Measurements from ENCODE around the gene MRPS27. TPM values are rescaled to one million over a fixed set of nuclear protein-coding genes. Genes with fewer than 3 reads are reported as not detected.
A peak's percentile ranks its signal among the peaks of the same experiment; 100 is the strongest.

Gene MRPS27
- total RNA-seq, 1 donor from 2014 or later, result 88.2 TPM

- intact Hi-C loops (cut with micrococcal nuclease), result no loop called here
- Mint-ChIP-seq H3K4me1 (ENCODE audit: low read depth) (no peaks in the 10 kb centered on the region), H3K9me3 (no peaks in the 10 kb centered on the region), H3K27me3 (ENCODE audit: insufficient read depth) (peaks cover 12% of the 10 kb centered on the region), H3K4me3 (no peak overlapping the region), H3K27ac (no peak overlapping the region), H3K36me3 (ENCODE audit: low read depth) (peaks cover 3% of the 10 kb centered on the region)
- no peak for DNase-seq (ENCODE audit: low spot score)
Measured at GRCh38 chr5:72209147-72210115, 110.6 kb downstream of the MRPS27 start.

DNA sequence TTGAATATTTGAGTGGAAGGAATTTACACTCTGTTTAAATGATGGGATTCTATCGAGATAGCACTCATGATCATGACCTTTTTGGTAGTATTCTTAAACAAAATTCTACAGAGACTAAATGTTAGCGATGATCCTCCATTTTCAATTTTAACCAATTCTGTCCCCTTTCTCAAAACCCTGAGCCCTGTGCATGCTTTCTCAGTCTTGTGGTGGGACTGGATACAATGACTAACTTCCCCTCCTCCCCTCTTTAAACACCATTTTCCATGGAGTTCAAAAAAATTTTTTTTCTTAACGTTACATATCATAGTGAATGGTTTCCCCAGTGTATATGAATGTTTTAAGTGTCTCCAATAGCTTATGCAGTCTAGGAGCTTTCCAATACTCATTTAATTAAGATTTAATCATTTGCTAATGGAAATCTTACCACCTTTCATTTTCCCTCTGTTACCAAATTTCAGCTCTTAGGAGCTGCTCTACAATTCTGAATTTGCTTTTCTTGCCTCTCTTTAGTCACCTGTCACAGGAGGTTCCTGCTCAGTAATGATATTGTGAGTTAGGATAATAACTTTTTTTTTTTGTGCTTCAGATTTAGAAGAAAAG is 111.6 kb downstream of the MRPS27 start:
- H3K4me1 Mint-ChIP-seq (ENCODE audit: low read depth), result no peaks in the 10 kb centered on the region
- intact Hi-C loops (cut with micrococcal nuclease), result no loop called here
- peaks cover 12% of the 10 kb centered on the region for H3K27me3 Mint-ChIP-seq (ENCODE audit: insufficient read depth)
- H3K4me3 Mint-ChIP-seq, result no peak overlapping the region
- no peak for DNase-seq (ENCODE audit: low spot score)
- H3K36me3 Mint-ChIP-seq (ENCODE audit: low read depth), result peaks cover 3% of the 10 kb centered on the region
- no peak overlapping the region for H3K27ac Mint-ChIP-seq
- H3K9me3 Mint-ChIP-seq, result no peaks in the 10 kb centered on the region

DNA sequence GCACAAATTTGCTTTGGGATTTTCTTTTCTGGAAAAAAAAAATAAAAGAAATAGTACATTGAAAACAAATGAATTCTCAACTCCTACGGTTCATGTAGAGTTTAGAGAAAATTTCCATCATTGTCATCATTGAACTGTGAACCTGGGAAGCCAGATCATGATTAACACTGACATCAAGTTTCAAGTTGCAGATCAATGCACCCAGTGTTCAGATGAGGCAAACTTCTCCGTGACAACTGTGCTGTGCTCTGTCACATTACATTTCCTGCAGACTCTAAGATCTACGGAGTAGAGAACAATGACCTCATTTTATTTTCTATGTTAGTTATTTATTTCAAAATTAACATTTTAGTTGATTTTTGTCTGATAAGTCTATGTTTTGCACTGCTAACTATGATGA is 113.0 kb downstream of the MRPS27 start:
- Mint-ChIP-seq H3K27ac (no peak overlapping the region), H3K36me3 (ENCODE audit: low read depth) (peaks cover 3% of the 10 kb centered on the region), H3K27me3 (ENCODE audit: insufficient read depth) (peaks cover 12% of the 10 kb centered on the region), H3K4me3 (no peak overlapping the region), H3K9me3 (no peaks in the 10 kb centered on the region), H3K4me1 (ENCODE audit: low read depth) (no peaks in the 10 kb centered on the region)
- no peak for DNase-seq (ENCODE audit: low spot score)
- intact Hi-C loops (cut with micrococcal nuclease), result no loop called here

- H3K4me1 Mint-ChIP-seq (ENCODE audit: low read depth), result no peaks in the 10 kb centered on the region
- no peak for DNase-seq (ENCODE audit: low spot score)
- peaks cover 3% of the 10 kb centered on the region for H3K36me3 Mint-ChIP-seq (ENCODE audit: low read depth)
- intact Hi-C loops (cut with micrococcal nuclease), result no loop called here
- no peaks in the 10 kb centered on the region for H3K9me3 Mint-ChIP-seq
- H3K27me3 Mint-ChIP-seq (ENCODE audit: insufficient read depth), result peaks cover 12% of the 10 kb centered on the region
- no peak overlapping the region for H3K4me3 Mint-ChIP-seq
- no peak overlapping the region for H3K27ac Mint-ChIP-seq
Measured at GRCh38 chr5:72206160-72206559, 113.9 kb downstream of the MRPS27 start.

GRCh38 chr5:72205431-72206009 is 114.5 kb downstream of the MRPS27 start:
- no peak for DNase-seq (ENCODE audit: low spot score)
- Mint-ChIP-seq H3K27ac (no peak overlapping the region), H3K4me1 (ENCODE audit: low read depth) (no peaks in the 10 kb centered on the region), H3K4me3 (no peak overlapping the region), H3K36me3 (ENCODE audit: low read depth) (peaks cover 3% of the 10 kb centered on the region), H3K27me3 (ENCODE audit: insufficient read depth) (peaks cover 12% of the 10 kb centered on the region), H3K9me3 (no peaks in the 10 kb centered on the region)
- intact Hi-C loops (cut with micrococcal nuclease), result no loop called here

DNA sequence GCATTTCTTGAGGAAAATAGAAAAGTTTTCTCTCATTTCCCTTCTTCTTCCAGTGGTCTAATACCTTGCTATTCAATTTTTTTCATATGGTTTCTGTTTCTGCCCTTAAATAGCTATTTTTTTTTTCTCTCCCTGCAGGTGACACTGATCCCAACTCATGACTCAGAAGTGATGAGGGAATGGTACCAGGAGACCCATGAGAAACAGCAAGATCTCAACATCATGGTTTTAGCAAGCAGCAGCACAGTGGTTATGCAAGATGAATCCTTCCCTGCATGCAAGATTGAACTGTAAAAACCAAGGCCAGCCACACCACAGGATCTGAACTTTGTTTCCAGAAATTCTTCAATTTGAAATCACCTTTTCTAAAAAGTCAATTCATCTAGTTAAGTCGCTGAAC is 115.1 kb downstream of the MRPS27 start:
- H3K27ac Mint-ChIP-seq, result no peak overlapping the region
- intact Hi-C loops (cut with micrococcal nuclease), result no loop called here
- no peaks in the 10 kb centered on the region for H3K9me3 Mint-ChIP-seq
- no peak overlapping the region for H3K4me3 Mint-ChIP-seq
- H3K36me3 Mint-ChIP-seq (ENCODE audit: low read depth), result peaks cover 3% of the 10 kb centered on the region
- no peak for DNase-seq (ENCODE audit: low spot score)
- peaks cover 12% of the 10 kb centered on the region for H3K27me3 Mint-ChIP-seq (ENCODE audit: insufficient read depth)
- no peaks in the 10 kb centered on the region for H3K4me1 Mint-ChIP-seq (ENCODE audit: low read depth)

GRCh38 chr5:72203251-72203845 is 116.7 kb downstream of the MRPS27 start:
- H3K36me3 Mint-ChIP-seq (ENCODE audit: low read depth), result peaks cover 3% of the 10 kb centered on the region
- no peak overlapping the region for H3K4me3 Mint-ChIP-seq
- no peaks in the 10 kb centered on the region for H3K9me3 Mint-ChIP-seq
- no peaks in the 10 kb centered on the region for H3K4me1 Mint-ChIP-seq (ENCODE audit: low read depth)
- peaks cover 12% of the 10 kb centered on the region for H3K27me3 Mint-ChIP-seq (ENCODE audit: insufficient read depth)
- intact Hi-C loops (cut with micrococcal nuclease), result no loop called here
- H3K27ac Mint-ChIP-seq, result no peak overlapping the region
- no peak for DNase-seq (ENCODE audit: low spot score)

DNA sequence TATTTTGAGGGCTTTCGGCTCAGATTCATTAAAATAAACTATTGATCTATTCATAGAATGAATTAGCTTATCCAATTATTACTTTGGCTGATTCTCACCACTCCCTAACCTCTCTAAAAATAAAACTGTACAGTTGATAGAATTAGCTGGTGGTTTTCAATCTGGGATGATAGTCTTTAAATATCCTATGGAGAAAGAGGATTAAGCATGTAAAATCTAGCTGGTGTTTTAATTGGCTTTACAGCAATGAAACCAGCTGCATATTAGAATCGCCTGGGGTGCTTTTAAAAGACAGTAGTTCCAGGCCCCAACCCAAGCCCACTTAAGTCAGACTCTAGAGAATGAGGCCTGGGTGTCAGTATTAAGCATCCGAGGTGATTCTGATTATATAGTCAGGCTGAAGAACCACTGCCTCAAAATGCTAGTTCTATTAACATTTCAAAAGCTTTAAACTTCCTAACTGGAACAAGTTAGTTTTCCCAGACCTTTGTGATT is 117.7 kb downstream of the MRPS27 start:
- H3K36me3 Mint-ChIP-seq (ENCODE audit: low read depth), result peaks cover 3% of the 10 kb centered on the region

GRCh38 chr5:72199681-72200080 is 120.4 kb downstream of the MRPS27 start:
- Mint-ChIP-seq H3K4me3 (no peak overlapping the region), H3K27me3 (ENCODE audit: insufficient read depth) (peaks cover 6% of the 10 kb centered on the region), H3K4me1 (ENCODE audit: low read depth) (peaks cover 8% of the 10 kb centered on the region), H3K36me3 (ENCODE audit: low read depth) (no peaks in the 10 kb centered on the region), H3K27ac (no peak overlapping the region), H3K9me3 (peaks cover 5% of the 10 kb centered on the region)
- intact Hi-C loops (cut with micrococcal nuclease), result no loop called here
- no peak for DNase-seq (ENCODE audit: low spot score)

More for the DNA sequence above, 117.7 kb downstream of the MRPS27 start:
- Mint-ChIP-seq H3K27me3 (ENCODE audit: insufficient read depth) (peaks cover 9% of the 10 kb centered on the region), H3K4me3 (no peak overlapping the region), H3K9me3 (no peaks in the 10 kb centered on the region), H3K4me1 (ENCODE audit: low read depth) (no peaks in the 10 kb centered on the region), H3K27ac (no peak overlapping the region)
- intact Hi-C loops (cut with micrococcal nuclease), result no loop called here
- no peak for DNase-seq (ENCODE audit: low spot score)

DNA sequence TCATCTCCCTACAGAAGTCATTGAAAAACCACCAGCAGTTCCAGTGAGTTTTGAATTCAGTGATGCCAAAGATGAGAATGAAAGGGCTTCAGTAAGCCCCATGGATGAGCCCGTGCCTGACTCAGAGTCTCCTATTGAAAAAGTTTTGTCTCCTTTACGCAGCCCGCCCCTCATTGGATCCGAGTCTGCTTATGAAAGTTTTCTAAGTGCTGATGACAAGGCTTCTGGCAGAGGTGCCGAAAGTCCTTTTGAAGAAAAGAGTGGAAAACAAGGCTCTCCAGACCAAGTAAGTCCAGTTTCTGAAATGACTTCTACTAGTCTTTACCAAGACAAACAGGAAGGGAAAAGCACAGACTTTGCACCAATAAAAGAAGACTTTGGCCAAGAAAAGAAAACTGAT is 122.6 kb downstream of the MRPS27 start:
- Mint-ChIP-seq H3K27ac (no peak overlapping the region), H3K4me1 (ENCODE audit: low read depth) (peaks cover 9% of the 10 kb centered on the region), H3K4me3 (no peak overlapping the region), H3K9me3 (peaks cover 5% of the 10 kb centered on the region), H3K27me3 (ENCODE audit: insufficient read depth) (peaks cover 19% of the 10 kb centered on the region), H3K36me3 (ENCODE audit: low read depth) (no peaks in the 10 kb centered on the region)
- DNase-seq (ENCODE audit: low spot score), result no peak
- intact Hi-C loops (cut with micrococcal nuclease), result no loop called here

- Mint-ChIP-seq H3K27me3 (ENCODE audit: insufficient read depth) (peaks cover 29% of the 10 kb centered on the region), H3K9me3 (peaks cover 5% of the 10 kb centered on the region), H3K4me3 (no peak overlapping the region), H3K4me1 (ENCODE audit: low read depth) (peaks cover 9% of the 10 kb centered on the region), H3K27ac (no peak overlapping the region), H3K36me3 (ENCODE audit: low read depth) (no peaks in the 10 kb centered on the region)
- DNase-seq (ENCODE audit: low spot score), result no peak
- intact Hi-C loops (cut with micrococcal nuclease), result no loop called here
Measured at GRCh38 chr5:72195581-72195980, 124.5 kb downstream of the MRPS27 start.

DNA sequence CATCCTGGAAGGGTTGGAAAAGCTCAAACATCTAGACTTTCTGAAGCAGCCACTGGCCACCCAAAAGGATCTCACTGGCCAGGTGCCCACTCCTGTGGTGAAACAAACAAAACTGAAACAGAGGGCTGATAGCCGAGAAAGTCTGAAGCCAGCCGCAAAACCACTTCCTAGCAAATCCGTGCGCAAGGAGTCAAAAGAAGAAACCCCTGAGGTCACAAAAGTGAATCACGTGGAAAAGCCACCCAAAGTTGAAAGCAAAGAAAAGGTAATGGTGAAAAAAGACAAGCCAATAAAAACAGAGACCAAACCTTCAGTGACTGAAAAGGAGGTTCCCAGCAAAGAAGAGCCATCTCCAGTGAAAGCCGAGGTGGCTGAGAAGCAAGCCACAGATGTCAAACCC is 125.2 kb downstream of the MRPS27 start:
- peaks cover 9% of the 10 kb centered on the region for H3K4me1 Mint-ChIP-seq (ENCODE audit: low read depth)
- H3K27me3 Mint-ChIP-seq (ENCODE audit: insufficient read depth), result peaks cover 29% of the 10 kb centered on the region
- no peak overlapping the region for H3K4me3 Mint-ChIP-seq
- H3K9me3 Mint-ChIP-seq, result peaks cover 5% of the 10 kb centered on the region
- peak; percentile 2 for DNase-seq (ENCODE audit: low spot score)
- H3K27ac Mint-ChIP-seq, result peak overlapping the region; percentile 38
- intact Hi-C loops (cut with micrococcal nuclease), result no loop called here
- no peaks in the 10 kb centered on the region for H3K36me3 Mint-ChIP-seq (ENCODE audit: low read depth)

Measured in activated T-helper 1 cell treated with anti-CD3 and anti-CD28 coated beads, Interleukin-12 subunit alpha, Interleukin-12 subunit beta, Interleukin-2, Interleukin-4 antibody, amounts not matched to agents 30 ng/mL and 10 ng/mL and 1 ng/mL, durations not matched to agents 14 hours and 24 hours and 36 hours (primary cell).